ENCODE measurements around the gene ELL2.
"Not testable (repeated sequence)": the region's sequence is repeated elsewhere in the genome, so short reads cannot be mapped to it uniquely, and the experiment has no call there.

GRCh38 chr5:95869173-95869855 lies 92.3 kb downstream of the ELL2 start:
- TF ChIP-seq CTCF, EZH2, EZH2phosphoT487 (IDR thresholded peaks at IDR 0.05): not testable (repeated sequence)

All from neural progenitor cell (in vitro differentiated cells).